Subcutaneous adipose tissue (tissue), 4 donors: ENCODE results near the gene MTUS2. TPM values are rescaled to one million over a fixed set of nuclear protein-coding genes. Genes with fewer than 3 reads are reported as not detected.

Source experiments
- CTCF ChIP-seq: fragments of 450-650 bp; IDR thresholded peaks from one replicate; pipeline ENCODE4 v1.5.1; 2016; ENCODE audit warnings: low read depth, mild to moderate bottlenecking, control low read depth, antibody characterized with exemption, moderate library complexity
- small RNA-seq: library from RNA; depleted of rRNA; stranded (forward); fragments of <200 nt; gene quantifications from one replicate; pipeline ENCODE3, GENCODE V24; 2016
- total RNA-seq, 4 donors: library from RNA; depleted of rRNA; stranded (reverse); fragments of >200 nt; gene quantifications; one replicate each; pipeline ENCODE4 v1.1.0, GENCODE V29; 2016

MTUS2 gene
- total RNA-seq, 4 donors from 2014 or later: not detected

- TF ChIP-seq CTCF: no peak
Observed at GRCh38 chr13:29547153-29547552, 727.0 kb downstream of the MTUS2 start.

GRCh38 chr13:29548722-29549121 is 728.6 kb downstream of the MTUS2 start:
- TF ChIP-seq CTCF: no peak

- no peak for TF ChIP-seq CTCF
Observed at GRCh38 chr13:29550430-29550988, 730.4 kb downstream of the MTUS2 start.

GRCh38 chr13:29551214-29551613 is 731.1 kb downstream of the MTUS2 start:
- TF ChIP-seq CTCF: no peak

Small RNA genes lying within 50 kb of the gene (small RNA-seq; reads per million reads assigned to genes)
- gene AL359741.1: not detected

Other genes with a start within 250 kb of the MTUS2 start
- 100 to 1,000 TPM in 1 of 4 donors, 10 to 100 TPM in 3; 53.3 to 131 (median 65.3) TPM for gene POMP, start 161.2 kb upstream of the MTUS2 start, total RNA-seq
- gene SLC46A3, start 101.4 kb upstream of the MTUS2 start, total RNA-seq: 10 to 100 TPM; 10.9 to 23.5 (median 13.3) TPM